GM19372 (cell line): ENCODE data around the gene UBE2D4.
A peak's percentile ranks its signal among the peaks of the same experiment; 100 is the strongest.

Experiments
- ATAC-seq: cut with Tn5 transposase; IDR thresholded peaks from one replicate; pipeline ENCODE4 v1.9.1; 2021; ENCODE audit warnings: mild to moderate bottlenecking, low read depth, moderate library complexity; ENCODE audit not compliant: unreplicated experiment

The UBE2D4 gene

GRCh38 chr7:43906331-43907010 lies 19.8 kb upstream of the UBE2D4 start, which contains the start of gene URGCP:
TSS of gene URGCP (minus strand) at chr7:43906596. CDS start at chr7:43906575, 21 bp downstream.
- peak; percentile 70 for ATAC-seq

DNA sequence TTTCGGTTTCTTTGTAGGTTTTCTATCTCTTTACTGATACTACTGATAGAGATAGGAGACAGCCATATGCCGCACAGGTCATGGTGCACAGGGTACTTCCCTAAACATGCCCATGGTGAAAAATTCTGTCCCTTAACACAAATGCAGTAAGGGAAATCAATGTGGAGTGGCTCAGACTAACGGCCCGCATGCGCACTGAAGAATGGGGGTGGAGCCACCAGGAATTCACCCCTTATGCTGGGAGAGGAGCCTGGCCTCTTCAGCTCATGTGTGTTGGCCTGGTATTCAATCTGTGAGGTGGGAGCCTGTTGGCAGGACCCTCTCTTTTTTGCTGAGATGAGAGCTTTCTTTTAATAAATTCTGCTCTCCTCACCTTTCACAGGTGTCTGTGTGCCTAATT lies 11.4 kb upstream of the UBE2D4 start:
- no peak for ATAC-seq

DNA sequence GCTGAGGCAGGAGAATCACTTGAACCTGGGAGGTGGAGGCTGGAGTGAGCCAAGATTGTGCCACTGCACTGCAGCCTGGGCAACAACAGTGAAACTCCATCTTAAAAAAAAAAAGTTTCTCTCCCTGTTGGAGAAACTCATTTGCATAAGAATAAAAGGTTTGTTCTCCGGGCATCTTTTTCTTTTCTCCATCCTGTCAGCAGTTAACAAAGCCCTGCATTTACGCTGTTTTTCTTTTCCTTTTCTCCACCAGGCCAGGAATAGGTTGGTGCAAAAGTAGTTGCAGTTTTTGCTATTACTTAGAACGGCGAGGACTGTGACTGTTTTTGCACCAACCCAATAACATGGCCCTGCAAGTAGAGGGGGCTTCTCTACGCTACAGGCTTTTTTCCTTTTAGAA lies 10.3 kb upstream of the UBE2D4 start:
- ATAC-seq = no peak

DNA sequence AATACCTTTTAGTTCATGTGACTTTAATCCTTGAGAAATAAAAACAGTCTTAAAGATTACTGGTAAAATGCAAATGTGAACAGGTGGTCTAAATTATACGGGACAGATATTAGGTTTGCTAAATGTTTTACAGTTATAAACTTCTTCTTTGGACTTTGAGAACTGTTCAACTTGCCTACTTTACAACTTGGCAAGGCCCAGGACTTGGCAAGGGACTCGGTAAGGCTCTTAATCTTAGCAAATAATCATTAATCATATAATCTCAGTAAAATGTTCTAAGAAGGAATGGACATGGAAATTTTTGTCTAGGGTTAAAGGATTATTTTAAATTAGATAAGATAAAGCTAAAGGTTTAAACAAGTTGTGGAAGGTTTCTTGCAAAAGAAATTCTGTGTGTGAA lies 4.8 kb upstream of the UBE2D4 start:
- no peak for ATAC-seq

DNA sequence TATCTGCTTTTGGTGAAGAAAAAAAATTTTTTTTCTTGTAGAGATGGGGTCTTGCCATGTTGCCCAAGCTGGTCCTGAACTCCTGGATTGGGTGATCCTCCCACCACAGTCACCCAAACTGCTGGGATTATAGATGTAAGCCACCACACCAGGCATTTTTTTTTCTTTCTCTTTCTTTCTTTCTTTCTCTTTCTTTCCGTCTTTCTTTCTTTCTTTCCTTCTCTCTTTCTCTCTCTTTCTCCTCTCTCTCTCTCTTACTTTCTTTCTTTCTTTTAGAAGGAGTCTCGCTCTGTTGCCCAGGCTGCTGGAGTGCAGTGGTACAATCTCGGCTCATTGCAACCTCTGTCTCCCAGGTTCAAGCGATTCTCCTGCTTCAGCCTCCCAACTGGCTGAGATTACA lies 3.5 kb upstream of the UBE2D4 start:
- ATAC-seq = no peak

DNA sequence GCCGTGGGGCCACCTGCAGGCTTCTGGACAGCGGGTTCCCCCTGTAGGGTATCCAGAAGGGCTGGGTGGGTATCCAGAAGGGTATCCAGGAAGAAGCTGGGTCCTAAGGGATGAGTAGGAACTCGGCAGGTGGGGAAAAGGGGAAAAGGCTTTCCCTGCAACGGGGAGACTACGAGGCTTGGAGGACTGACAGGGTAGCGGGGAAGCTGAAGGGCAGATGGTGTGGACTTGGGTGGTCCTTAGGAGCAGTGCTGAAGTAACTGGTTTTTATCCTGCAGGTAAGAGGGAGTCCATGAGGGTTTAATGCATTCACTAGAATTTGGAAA lies 525 bp downstream of the UBE2D4 start:
- ATAC-seq = peak; percentile 18

- ATAC-seq = no peak
Observed at GRCh38 chr7:43927810-43928209, 1.6 kb downstream of the UBE2D4 start.

GRCh38 chr7:43929529-43930457 lies 3.6 kb downstream of the UBE2D4 start:
- ATAC-seq = no peak

DNA sequence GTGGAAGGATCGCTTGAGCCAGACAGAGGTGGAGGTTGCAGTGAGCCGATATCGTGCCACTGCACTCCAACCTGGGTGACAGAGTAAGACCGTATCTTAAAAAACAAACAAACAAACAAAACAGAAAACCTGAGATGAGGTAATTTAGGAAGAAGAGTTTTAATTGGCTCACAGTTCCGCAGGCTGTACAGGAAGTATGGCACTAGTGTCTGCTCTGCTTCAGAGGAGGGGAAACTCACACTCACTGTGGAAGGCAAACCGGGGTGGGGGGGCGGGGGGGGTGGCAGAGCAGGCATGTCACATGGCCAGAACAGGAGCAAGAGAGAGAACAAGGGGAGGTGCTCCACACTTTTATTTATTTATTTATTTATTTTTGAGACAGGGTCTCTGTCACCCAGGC lies 5.1 kb downstream of the UBE2D4 start:
- ATAC-seq = no peak

- ATAC-seq = no peak
Observed at GRCh38 chr7:43933902-43934560, 7.8 kb downstream of the UBE2D4 start.

DNA sequence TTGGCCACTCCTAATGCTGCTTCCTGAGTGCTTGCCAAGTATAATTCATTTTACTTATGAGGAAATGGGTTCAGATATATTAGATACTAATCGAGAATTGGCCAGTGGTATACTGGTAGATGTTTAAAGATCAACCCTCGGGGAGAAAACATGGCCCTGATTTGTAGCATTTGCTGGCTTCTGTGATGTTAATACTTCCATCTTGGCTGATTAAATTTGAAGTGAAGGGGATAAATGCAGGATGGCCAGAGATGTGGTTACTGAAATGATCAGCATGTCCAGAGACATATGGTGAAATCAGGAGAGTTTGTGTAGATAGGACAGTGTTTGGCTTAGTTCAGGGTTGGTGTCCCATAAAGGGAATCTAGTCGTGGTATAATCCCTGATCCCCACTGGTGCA lies 11.2 kb downstream of the UBE2D4 start:
- no peak for ATAC-seq

DNA sequence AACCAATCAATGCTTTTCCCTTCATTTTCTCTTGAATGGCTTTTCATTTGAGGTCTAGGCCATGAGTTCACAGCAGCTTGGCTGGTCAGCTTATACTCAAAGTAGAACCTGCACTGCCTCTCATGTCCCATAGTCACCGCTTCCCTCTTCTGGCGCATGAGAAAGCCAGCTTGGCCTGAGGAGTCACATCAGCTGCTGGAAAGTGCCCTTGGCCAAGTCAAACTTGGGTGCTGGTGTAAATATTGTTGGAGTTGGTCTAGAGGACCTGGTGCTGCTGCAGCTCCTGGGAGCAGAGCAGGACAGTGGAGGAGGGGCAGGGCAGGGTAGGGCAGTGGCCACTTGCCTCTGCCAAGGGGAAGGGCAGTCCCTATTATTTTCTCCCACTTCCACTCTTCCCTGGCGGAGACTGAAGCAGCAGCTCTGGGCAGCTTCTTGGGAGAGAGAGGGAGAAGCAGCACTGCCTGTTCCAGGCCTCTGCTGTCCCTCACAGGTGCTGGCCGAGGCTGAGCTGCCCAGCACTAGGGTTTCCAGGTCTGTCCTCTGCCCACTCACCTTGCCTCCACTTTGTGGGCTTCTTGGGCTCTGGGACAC lies 12.8 kb downstream of the UBE2D4 start:
- no peak for ATAC-seq

DNA sequence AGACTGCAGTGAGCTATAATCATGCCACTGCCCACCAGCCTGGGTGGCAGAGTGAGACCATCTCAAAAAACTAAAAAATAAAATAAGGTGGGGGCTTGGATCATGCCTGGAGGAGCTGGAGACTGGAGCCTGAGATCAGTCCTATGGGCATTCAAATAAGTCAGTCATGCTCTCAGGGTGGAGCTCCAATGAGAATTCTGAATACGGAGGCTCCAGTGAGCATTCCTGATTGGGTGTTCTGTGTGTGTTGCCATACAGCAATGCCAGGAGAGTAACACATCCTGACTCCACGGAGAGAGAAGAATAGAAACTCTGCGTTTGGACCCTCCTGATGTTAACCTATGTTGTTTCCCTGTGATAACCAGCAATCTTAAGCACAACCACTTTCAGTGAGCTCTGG lies 16.0 kb downstream of the UBE2D4 start:
- ATAC-seq = no peak

DNA sequence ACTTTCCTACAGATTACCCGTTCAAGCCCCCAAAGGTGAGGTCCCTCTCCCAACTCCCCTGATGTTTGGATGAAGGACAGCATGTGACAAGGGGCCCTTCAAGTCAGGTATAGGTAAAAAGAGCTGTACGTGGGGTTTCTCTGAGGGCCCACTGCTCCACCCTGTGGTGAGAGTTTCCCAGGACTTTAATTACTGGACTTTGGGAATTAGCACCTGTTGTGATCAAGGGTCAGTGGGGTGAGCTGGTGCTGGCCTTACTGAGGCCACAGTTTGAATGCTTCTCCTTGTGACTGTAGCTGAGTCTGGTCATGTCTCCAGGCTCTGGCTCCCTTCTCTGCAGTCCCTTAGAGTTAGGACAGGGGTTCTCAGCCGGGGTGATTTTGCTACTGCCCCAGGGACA lies 16.8 kb downstream of the UBE2D4 start:
- ATAC-seq = no peak

DNA sequence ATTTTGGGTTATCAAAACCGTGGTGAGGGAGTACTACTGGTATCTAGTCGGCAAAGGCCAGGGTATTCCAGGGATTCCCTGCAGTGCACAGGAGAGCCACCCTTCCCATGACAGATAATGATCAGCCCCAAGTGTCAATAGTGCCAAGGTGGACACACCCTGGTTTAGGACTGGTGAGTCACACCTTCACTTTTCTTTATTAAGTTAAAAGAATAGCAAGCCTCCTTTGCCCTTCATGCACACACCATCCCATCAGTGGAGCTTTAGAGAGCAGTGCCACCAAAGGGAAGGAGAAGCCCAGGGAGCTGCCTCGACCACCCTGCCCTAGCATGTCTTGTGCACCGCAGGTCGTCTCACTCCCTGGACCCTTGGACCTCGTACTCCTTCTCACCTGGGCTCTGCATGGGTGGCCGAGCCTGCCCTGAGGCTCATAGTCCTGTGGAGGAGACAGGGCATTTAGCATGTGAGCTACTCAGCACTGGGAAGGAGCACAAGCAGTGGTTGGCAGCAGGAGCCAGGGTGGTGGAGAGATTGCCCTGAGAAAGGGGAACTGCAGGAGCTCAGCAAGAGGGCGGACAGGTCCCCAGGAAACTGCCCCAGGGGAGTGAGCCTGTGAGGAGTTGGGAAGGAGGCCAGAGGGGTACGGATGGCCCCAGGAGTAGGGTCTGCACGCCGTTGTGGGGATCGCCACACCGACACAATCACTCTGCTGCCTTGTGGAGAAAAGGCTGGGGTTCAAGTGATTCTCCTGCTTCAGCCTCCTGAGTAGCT lies 17.4 kb downstream of the UBE2D4 start:
- ATAC-seq = no peak

DNA sequence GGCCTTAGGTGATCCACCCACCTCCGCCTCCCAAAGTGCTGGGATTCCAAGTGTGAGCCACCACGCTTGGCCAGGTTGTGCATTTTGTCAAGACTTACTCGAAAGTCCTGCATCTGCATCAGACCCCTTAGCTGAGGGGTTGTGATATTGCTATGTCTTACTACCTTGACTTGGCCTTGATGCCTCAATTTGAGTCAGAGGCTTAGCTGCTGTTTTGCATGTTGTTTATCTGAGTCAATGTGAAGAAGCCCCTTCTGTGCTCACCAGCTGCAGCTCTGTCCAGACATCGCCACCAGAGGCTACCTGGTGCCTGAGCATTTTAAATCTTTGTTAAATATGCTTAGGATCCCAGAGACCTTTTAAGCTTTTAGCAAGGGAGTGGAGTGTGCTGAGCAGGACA lies 18.1 kb downstream of the UBE2D4 start:
- no peak for ATAC-seq

DNA sequence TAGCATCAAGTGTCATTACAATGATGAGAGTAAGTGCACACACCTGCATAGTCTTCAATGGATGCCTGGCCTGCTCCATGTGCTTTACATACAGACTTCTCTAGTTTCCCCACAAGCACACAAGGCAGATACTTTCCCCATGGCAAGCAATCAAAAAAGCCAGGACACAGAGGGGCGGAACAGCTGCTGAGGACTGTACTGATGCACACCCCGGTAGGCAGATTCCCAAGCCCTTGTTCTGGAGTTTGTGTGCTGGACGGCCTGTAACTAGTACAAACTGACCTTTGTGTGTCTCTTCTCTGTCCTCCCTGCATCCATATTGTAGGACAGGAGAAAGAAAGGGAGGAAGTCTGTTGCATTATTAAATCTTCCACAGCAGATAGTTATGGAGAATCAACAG lies 25.8 kb downstream of the UBE2D4 start:
- ATAC-seq = no peak

DNA sequence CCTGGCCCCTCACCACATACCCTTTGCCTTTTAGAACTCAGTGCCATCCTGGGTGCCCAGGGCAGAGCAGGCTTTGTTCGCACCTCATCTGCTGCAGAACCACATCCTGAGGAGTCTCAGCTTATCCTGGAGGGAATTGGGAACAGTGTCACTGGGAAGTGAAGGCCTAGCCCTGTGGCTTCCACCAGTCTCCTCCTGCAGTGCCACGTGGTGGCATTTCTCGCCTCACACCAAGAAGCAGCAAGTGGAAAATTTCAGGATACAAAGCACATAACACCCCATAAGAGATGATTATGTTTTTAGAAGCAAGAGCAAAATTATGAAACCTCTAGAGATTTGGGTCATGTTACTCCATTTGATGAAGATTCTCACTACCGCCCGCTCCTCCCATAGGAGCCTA lies 26.8 kb downstream of the UBE2D4 start:
- no peak for ATAC-seq

DNA sequence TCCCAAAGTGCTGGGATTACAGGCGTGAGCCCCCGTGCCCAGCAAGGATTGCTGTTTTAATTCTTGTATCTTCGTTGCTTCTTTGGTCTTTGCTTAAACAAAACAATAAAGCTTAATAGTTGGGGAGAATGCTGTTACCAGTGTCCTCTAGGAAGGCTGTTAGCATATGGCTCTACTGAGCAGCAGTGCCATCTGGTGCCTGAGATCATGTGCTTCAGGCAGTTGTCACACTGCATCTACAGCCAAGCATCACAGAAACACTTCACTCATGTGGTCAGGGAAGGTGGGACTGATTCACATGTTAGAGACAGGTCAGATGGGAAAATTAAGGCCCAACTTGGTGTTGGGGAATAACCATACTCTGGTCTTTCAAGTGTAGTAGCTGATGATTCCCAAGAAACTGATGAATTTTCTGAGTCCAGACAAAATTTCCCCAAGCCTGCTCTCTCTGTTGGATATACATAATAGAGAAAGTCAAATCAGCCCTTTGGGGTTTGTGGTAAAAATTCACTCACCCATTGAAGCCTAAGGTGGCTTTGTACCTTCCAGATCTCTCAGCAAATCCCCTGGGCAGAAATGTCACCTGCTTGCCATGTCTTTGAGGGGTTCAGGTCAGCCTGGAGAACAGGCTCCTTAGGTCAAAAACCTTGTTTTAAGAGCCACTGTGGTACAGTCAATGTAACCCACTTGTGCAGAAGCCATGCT lies 28.4 kb downstream of the UBE2D4 start:
- ATAC-seq = no peak

DNA sequence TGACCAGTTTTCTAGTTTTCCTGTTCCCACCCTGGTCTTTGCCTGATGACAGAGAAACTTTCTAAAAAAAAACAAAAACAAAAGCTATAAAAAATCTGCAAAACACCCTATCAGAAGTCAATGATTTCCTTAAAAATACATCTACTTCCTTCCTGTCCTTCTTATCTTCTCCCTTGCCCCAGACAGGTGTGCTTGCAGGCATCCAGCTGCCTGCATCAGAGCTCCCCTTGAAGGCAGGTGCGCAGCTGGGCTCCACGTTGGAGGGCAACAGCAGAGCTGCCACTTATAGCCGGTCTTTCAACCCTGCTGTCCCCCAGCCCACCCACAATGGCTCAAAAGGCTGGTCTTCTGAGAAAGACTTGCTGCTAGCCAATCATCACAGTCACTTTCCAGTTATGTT lies 29.8 kb downstream of the UBE2D4 start:
- no peak for ATAC-seq
